ENCODE measurements around the gene PRKCB. TPM values are rescaled to one million over a fixed set of nuclear protein-coding genes. Genes with fewer than 3 reads are reported as not detected.

The PRKCB gene
- total RNA-seq, 1 experiment from 2014 or later = 0.89 TPM

GRCh38 chr16:24001710-24002109 lies 165.9 kb downstream of the PRKCB start:
- CTCF ChIA-PET = interaction anchor here (3.0 kb wide), 1 partner anchor 8 kb away, joined by 12 read pairs; no protein-coding TSS in a partner anchor
- H3K9ac ChIP-seq (ENCODE audit: low read length) = no peak overlapping the region
- intact Hi-C loops (cut with micrococcal nuclease) = no loop called here
- DNase-seq (ENCODE audit: low read depth, low spot score) (no peak), ATAC-seq (no peak)
- H3K27me3 ChIP-seq (ENCODE audit: insufficient read depth, low read length) = peaks cover 32% of the 10 kb centered on the region
- no peaks in the 10 kb centered on the region for H4K20me1 ChIP-seq (ENCODE audit: insufficient read depth)
- TF ChIP-seq SIN3A (IDR thresholded peaks at IDR 0.05; ENCODE audit: low read depth) (no peak), EZH2 (IDR thresholded peaks at IDR 0.05) (no peak), JUND (IDR thresholded peaks at IDR 0.05) (no peak), ZFX (IDR thresholded peaks at IDR 0.05) (no peak), SRF (IDR thresholded peaks at IDR 0.05; ENCODE audit: low read depth) (no peak), EZH2phosphoT487 (IDR thresholded peaks at IDR 0.05; ENCODE audit: borderline replicate concordance) (no peak), REST (IDR thresholded peaks at IDR 0.05; ENCODE audit: low read depth) (no peak), POLR2AphosphoS5 (IDR thresholded peaks at IDR 0.05; ENCODE audit: low read depth, low read length) (no peak)
- POLR2A ChIA-PET = no interaction called here
- no peak overlapping the region for H3K4me3 ChIP-seq (replicated peaks in 1 of 2; ENCODE audit: low read depth in 1 of 2, low read length in 2 of 2)
- H3K79me2 ChIP-seq (ENCODE audit: insufficient read depth, low read length) = no peaks in the 10 kb centered on the region
- no peaks in the 10 kb centered on the region for H3K36me3 ChIP-seq (ENCODE audit: control insufficient read depth in 1 of 2, insufficient read depth in 2 of 2, low read length in 2 of 2)
- no peaks in the 10 kb centered on the region for H3K9me2 ChIP-seq (ENCODE audit: insufficient read depth)
- RAD21 ChIA-PET (ENCODE audit: low non-redundant PET in 1 of 2, low total read pairs in 2 of 2, uncharacterized antibody in 2 of 2, unreplicated experiment in 2 of 2) = no interaction called here
- H3K9me3 ChIP-seq (ENCODE audit: control insufficient read depth in 1 of 2, insufficient read depth in 1 of 2, low read depth in 1 of 2, low read length in 2 of 2) = no peaks in the 10 kb centered on the region
- no TSS peak for BruUV-seq (replicated peaks)
- H3K27ac ChIP-seq (ENCODE audit: low read depth, low read length) = no peak overlapping the region
- no peaks in the 10 kb centered on the region for H3K4me1 ChIP-seq (ENCODE audit: control insufficient read depth in 1 of 2, insufficient read depth in 2 of 2, low read length in 2 of 2)
- no peak overlapping the region for H3K4me2 ChIP-seq (ENCODE audit: low read length)
- H2AFZ ChIP-seq (ENCODE audit: low read depth, low read length, poor library complexity, severe bottlenecking) = no peak overlapping the region

- no peak for DNase-seq (ENCODE audit: low read depth, low spot score)
- Histone ChIP-seq H3K9me2 (ENCODE audit: insufficient read depth) (no peaks in the 10 kb centered on the region), H3K4me1 (ENCODE audit: control insufficient read depth in 1 of 2, insufficient read depth in 2 of 2, low read length in 2 of 2) (no peaks in the 10 kb centered on the region), H3K27ac (ENCODE audit: low read depth, low read length) (no peak overlapping the region), H3K36me3 (ENCODE audit: control insufficient read depth in 1 of 2, insufficient read depth in 2 of 2, low read length in 2 of 2) (no peaks in the 10 kb centered on the region), H3K4me2 (ENCODE audit: low read length) (no peak overlapping the region), H3K9me3 (ENCODE audit: control insufficient read depth in 1 of 2, insufficient read depth in 1 of 2, low read depth in 1 of 2, low read length in 2 of 2) (no peaks in the 10 kb centered on the region), H4K20me1 (ENCODE audit: insufficient read depth) (no peaks in the 10 kb centered on the region), H3K79me2 (ENCODE audit: insufficient read depth, low read length) (no peaks in the 10 kb centered on the region), H3K9ac (ENCODE audit: low read length) (no peak overlapping the region), H3K27me3 (ENCODE audit: insufficient read depth, low read length) (peaks cover 41% of the 10 kb centered on the region), H3K4me3 (replicated peaks in 1 of 2; ENCODE audit: low read depth in 1 of 2, low read length in 2 of 2) (no peak overlapping the region), H2AFZ (ENCODE audit: low read depth, low read length, poor library complexity, severe bottlenecking) (no peak overlapping the region)
- no peak for ATAC-seq
- ChIA-PET RAD21 (ENCODE audit: low non-redundant PET in 1 of 2, low total read pairs in 2 of 2, uncharacterized antibody in 2 of 2, unreplicated experiment in 2 of 2) (no interaction called here), CTCF (no interaction called here), POLR2A (no interaction called here)
- BruUV-seq (replicated peaks) = no TSS peak
- intact Hi-C loops (cut with micrococcal nuclease) = no loop called here
- TF ChIP-seq EZH2phosphoT487 (IDR thresholded peaks at IDR 0.05; ENCODE audit: borderline replicate concordance) (no peak), ATF3 (IDR thresholded peaks at IDR 0.05) (no peak), CTCF (IDR thresholded peaks at IDR 0.05 in 2 of 3, conservative IDR thresholded peaks at IDR 0.05 in 1 of 3; ENCODE audit: borderline replicate concordance in 1 of 3, insufficient read depth in 1 of 3, low read depth in 2 of 3, low read length in 2 of 3) (no peak), REST (IDR thresholded peaks at IDR 0.05; ENCODE audit: low read depth) (no peak), FOSL1 (IDR thresholded peaks at IDR 0.05; ENCODE audit: low read depth) (no peak), EZH2 (IDR thresholded peaks at IDR 0.05) (no peak), CEBPB (IDR thresholded peaks at IDR 0.05; ENCODE audit: low read depth) (no peak)
These were observed 166.8 kb downstream of the PRKCB start for GRCh38 chr16:24002619-24003018.

Data from HCT116 (cell line).